Medulla oblongata (tissue), 1 donor: ENCODE data around the gene FIBP.
A peak's percentile ranks its signal among the peaks of the same experiment; 100 is the strongest.

Experiments used
- DNase-seq: peaks from one replicate; pipeline ENCODE4 v3.0.0-alpha.2; 2015; ENCODE audit errors: extremely low spot score

Gene FIBP

GRCh38 chr11:65890324-65891218 lies 2.3 kb upstream of the FIBP start, which contains the start of gene CCDC85B:
TSS of gene CCDC85B (plus strand) at chr11:65890673. CDS start at chr11:65890784, 111 bp downstream.
- DNase-seq = peak; percentile 98

- no peak for DNase-seq
These were observed 528 bp downstream of the FIBP start for GRCh38 chr11:65887723-65888162.

GRCh38 chr11:65886826-65887722 lies 1.2 kb downstream of the FIBP start:
- no peak for DNase-seq

- DNase-seq = no peak
These were observed 2.3 kb downstream of the FIBP start for GRCh38 chr11:65885808-65886536.

GRCh38 chr11:65885231-65885630 lies 3.0 kb downstream of the FIBP start:
- no peak for DNase-seq

- DNase-seq = peak; percentile 86
These were observed 3.6 kb downstream of the FIBP start for GRCh38 chr11:65884716-65885092.

GRCh38 chr11:65883786-65884715 lies 4.2 kb downstream of the FIBP start:
- no peak for DNase-seq

GRCh38 chr11:65883058-65883761 lies 5.1 kb downstream of the FIBP start:
- DNase-seq = no peak

GRCh38 chr11:65882120-65883057 lies 5.9 kb downstream of the FIBP start:
- DNase-seq = no peak

- DNase-seq = no peak
These were observed 7.3 kb downstream of the FIBP start for GRCh38 chr11:65880844-65881421.

- no peak for DNase-seq
These were observed 8.2 kb downstream of the FIBP start for GRCh38 chr11:65880027-65880426.

- DNase-seq = no peak
These were observed 8.7 kb downstream of the FIBP start, which contains the start of gene CTSW for GRCh38 chr11:65879617-65880016. TSS of gene CTSW (plus strand) at chr11:65879837. CDS start at chr11:65879855, 18 bp downstream.

- DNase-seq = peak; percentile 94
These were observed 14.7 kb downstream of the FIBP start for GRCh38 chr11:65873318-65874156.

- no peak for DNase-seq
These were observed 15.5 kb downstream of the FIBP start, which contains the start of gene EFEMP2 for GRCh38 chr11:65872586-65873317. TSS of gene EFEMP2 (minus strand) at chr11:65872800. CDS start at chr11:65872354, 446 bp downstream.

- DNase-seq = no peak
These were observed 16.3 kb downstream of the FIBP start for GRCh38 chr11:65871811-65872548.
